Esophagus mucosa (tissue), 1 donor: ENCODE data around the gene SLC22A7. TPM values are rescaled to one million over a fixed set of nuclear protein-coding genes. Genes with fewer than 3 reads are reported as not detected.

ENCODE experiments used
- ATAC-seq: fragments of 200-7000 bp; cut with Tn5 transposase; one replicate; pipeline ENCODE4 v1.9.1; 2020
- total RNA-seq: library from RNA; stranded (reverse); gene quantifications from one replicate; pipeline ENCODE4 v1.2.4, GENCODE V29; 2023
- donor health status: DM: yes; HTN: yes; CAD: no.

The SLC22A7 gene
- not detected for total RNA-seq

- no peak for ATAC-seq
These were observed at the start of gene SLC22A7 for GRCh38 chr6:43297644-43298564. SLC22A7 (plus strand) TSS chr6:43298260; CDS start chr6:43298359, 99 bp downstream.

- ATAC-seq = no peak
These were observed 49.3 kb upstream of the SLC22A7 start for GRCh38 chr6:43248791-43249190.

- no peak for ATAC-seq
These were observed 47.1 kb upstream of the SLC22A7 start for GRCh38 chr6:43250992-43251373.

GRCh38 chr6:43253401-43253800 lies 44.7 kb upstream of the SLC22A7 start:
- ATAC-seq = no peak

- peak; percentile 29 for ATAC-seq
These were observed 43.8 kb upstream of the SLC22A7 start for GRCh38 chr6:43254138-43254817.

GRCh38 chr6:43254846-43255245 lies 43.2 kb upstream of the SLC22A7 start:
- no peak for ATAC-seq

- no peak for ATAC-seq
These were observed 42.5 kb upstream of the SLC22A7 start for GRCh38 chr6:43255408-43256054.

- no peak for ATAC-seq
These were observed 41.2 kb upstream of the SLC22A7 start for GRCh38 chr6:43256670-43257366.

GRCh38 chr6:43257367-43258145 lies 40.5 kb upstream of the SLC22A7 start:
- no peak for ATAC-seq

- ATAC-seq = no peak
These were observed 39.9 kb upstream of the SLC22A7 start for GRCh38 chr6:43258180-43258579.

GRCh38 chr6:43258807-43259686 lies 39.0 kb upstream of the SLC22A7 start:
- no peak for ATAC-seq

GRCh38 chr6:43260791-43261190 lies 37.3 kb upstream of the SLC22A7 start:
- ATAC-seq = no peak

- ATAC-seq = no peak
These were observed 36.9 kb upstream of the SLC22A7 start for GRCh38 chr6:43261198-43261597.

- peak; percentile 27 for ATAC-seq
These were observed 35.9 kb upstream of the SLC22A7 start for GRCh38 chr6:43262000-43262779.

- ATAC-seq = no peak
These were observed 35.2 kb upstream of the SLC22A7 start for GRCh38 chr6:43262780-43263313.

- peak; percentile 83 for ATAC-seq
These were observed 34.5 kb upstream of the SLC22A7 start for GRCh38 chr6:43263314-43264178.

GRCh38 chr6:43264599-43265145 lies 33.4 kb upstream of the SLC22A7 start:
- ATAC-seq = no peak

- no peak for ATAC-seq
These were observed 32.5 kb upstream of the SLC22A7 start for GRCh38 chr6:43265564-43265963.
